ENCODE results near the gene EIF4E1B.

Gene EIF4E1B

DNA sequence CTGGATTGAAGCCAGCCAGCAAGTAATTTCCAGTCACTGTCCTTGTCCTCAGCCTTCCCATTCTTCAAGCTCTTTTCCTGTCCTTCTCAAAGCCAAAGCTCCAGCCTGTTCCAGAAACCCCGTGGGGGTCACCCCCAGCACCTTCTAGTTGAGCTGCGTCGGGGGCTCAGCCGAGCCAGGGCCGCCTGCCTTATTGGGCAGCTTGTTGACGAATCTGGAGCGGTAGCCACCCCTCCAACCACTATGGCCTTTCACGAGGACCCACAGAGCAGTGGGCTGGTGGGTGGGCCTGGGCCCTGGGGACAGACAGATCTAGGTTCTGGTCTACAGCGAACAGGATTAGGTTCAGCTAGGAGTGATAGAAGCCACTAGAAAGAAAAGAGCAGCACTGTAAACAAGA is 64.2 kb downstream of the EIF4E1B start:
- Histone ChIP-seq H3F3A (ENCODE audit: low read depth) (no peaks in the 10 kb centered on the region), H3K36me3 (ENCODE audit: insufficient read depth, low read length) (no peaks in the 10 kb centered on the region), H3K9ac (ENCODE audit: low read depth, low read length, poor library complexity, severe bottlenecking) (no peak overlapping the region), H4K20me1 (ENCODE audit: insufficient read depth, low read length, poor library complexity, severe bottlenecking) (no peaks in the 10 kb centered on the region), H3K79me2 (ENCODE audit: insufficient read depth, low read length) (no peaks in the 10 kb centered on the region), H3K9me3 (ENCODE audit: insufficient read depth, low read depth, low read length) (no peaks in the 10 kb centered on the region), H2AFZ (ENCODE audit: low read length) (no peak overlapping the region), H3K9me2 (replicated peaks; ENCODE audit: low read depth, low read length) (no peaks in the 10 kb centered on the region), H3K27me3 (ENCODE audit: insufficient read depth, low read length, poor library complexity, severe bottlenecking) (no peaks in the 10 kb centered on the region), H3K4me1 (ENCODE audit: insufficient read depth, low read length, poor library complexity, severe bottlenecking) (no peaks in the 10 kb centered on the region), H3K4me2 (ENCODE audit: low read depth, low read length, poor library complexity, severe bottlenecking) (no peak overlapping the region), H3K4me3 (ENCODE audit: low read length, poor library complexity, severe bottlenecking) (no peak overlapping the region)
- TF ChIP-seq EZH2phosphoT487 (IDR thresholded peaks at IDR 0.05; ENCODE audit: borderline replicate concordance), result no peak
- TF ChIP-seq, protein P1, sequence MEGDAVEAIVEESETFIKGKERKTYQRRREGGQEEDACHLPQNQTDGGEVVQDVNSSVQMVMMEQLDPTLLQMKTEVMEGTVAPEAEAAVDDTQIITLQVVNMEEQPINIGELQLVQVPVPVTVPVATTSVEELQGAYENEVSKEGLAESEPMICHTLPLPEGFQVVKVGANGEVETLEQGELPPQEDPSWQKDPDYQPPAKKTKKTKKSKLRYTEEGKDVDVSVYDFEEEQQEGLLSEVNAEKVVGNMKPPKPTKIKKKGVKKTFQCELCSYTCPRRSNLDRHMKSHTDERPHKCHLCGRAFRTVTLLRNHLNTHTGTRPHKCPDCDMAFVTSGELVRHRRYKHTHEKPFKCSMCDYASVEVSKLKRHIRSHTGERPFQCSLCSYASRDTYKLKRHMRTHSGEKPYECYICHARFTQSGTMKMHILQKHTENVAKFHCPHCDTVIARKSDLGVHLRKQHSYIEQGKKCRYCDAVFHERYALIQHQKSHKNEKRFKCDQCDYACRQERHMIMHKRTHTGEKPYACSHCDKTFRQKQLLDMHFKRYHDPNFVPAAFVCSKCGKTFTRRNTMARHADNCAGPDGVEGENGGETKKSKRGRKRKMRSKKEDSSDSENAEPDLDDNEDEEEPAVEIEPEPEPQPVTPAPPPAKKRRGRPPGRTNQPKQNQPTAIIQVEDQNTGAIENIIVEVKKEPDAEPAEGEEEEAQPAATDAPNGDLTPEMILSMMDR (conservative IDR thresholded peaks at IDR 0.05; ENCODE audit: low read length), result no peak

DNA sequence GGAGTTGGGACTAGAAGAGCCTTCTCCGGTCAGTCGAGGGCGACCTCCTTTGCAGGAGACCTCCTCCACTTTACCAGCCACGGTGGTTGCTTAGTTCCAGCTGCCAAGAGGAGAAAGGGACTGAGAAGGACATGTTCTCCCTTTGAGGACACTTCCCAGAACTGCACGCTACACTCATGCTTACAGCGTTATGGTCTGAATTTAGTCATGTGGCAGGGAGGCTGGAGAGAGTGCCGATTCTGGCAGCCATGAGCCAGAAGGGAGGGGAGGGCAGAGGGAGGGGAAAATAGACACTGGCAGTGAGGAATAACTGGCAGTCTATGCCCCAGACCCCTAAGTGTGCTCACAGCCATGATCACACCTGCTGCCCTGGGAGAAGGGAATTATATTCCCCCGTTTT is 64.6 kb downstream of the EIF4E1B start:
- Histone ChIP-seq H2AFZ (ENCODE audit: low read length) (no peak overlapping the region), H3K9me2 (replicated peaks; ENCODE audit: low read depth, low read length) (no peaks in the 10 kb centered on the region), H3K36me3 (ENCODE audit: insufficient read depth, low read length) (no peaks in the 10 kb centered on the region), H3K9ac (ENCODE audit: low read depth, low read length, poor library complexity, severe bottlenecking) (no peak overlapping the region), H3K4me1 (ENCODE audit: insufficient read depth, low read length, poor library complexity, severe bottlenecking) (no peaks in the 10 kb centered on the region), H3K4me2 (ENCODE audit: low read depth, low read length, poor library complexity, severe bottlenecking) (no peak overlapping the region), H3K79me2 (ENCODE audit: insufficient read depth, low read length) (no peaks in the 10 kb centered on the region), H3K27me3 (ENCODE audit: insufficient read depth, low read length, poor library complexity, severe bottlenecking) (no peaks in the 10 kb centered on the region), H3F3A (ENCODE audit: low read depth) (no peaks in the 10 kb centered on the region), H3K9me3 (ENCODE audit: insufficient read depth, low read depth, low read length) (no peaks in the 10 kb centered on the region), H3K4me3 (ENCODE audit: low read length, poor library complexity, severe bottlenecking) (no peak overlapping the region), H4K20me1 (ENCODE audit: insufficient read depth, low read length, poor library complexity, severe bottlenecking) (no peaks in the 10 kb centered on the region)
- TF ChIP-seq, protein P1 (conservative IDR thresholded peaks at IDR 0.05; ENCODE audit: low read length), result no peak
- no peak for TF ChIP-seq EZH2phosphoT487 (IDR thresholded peaks at IDR 0.05; ENCODE audit: borderline replicate concordance)

All from Loucy (cell line).